GM15510 (cell line): ENCODE measurements around the gene CCDC148.

Experiments used
- POLR2A ChIP-seq: IDR thresholded peaks from 3 replicates; pipeline ENCODE4 v1.6.1; 2011; ENCODE audit warnings: borderline replicate concordance; ENCODE audit not compliant: insufficient read length; ENCODE audit errors: extremely low read depth

CCDC148 gene

GRCh38 chr2:158402665-158403064, 53.9 kb downstream of the CCDC148 start:
- no peak for TF ChIP-seq POLR2A

DNA sequence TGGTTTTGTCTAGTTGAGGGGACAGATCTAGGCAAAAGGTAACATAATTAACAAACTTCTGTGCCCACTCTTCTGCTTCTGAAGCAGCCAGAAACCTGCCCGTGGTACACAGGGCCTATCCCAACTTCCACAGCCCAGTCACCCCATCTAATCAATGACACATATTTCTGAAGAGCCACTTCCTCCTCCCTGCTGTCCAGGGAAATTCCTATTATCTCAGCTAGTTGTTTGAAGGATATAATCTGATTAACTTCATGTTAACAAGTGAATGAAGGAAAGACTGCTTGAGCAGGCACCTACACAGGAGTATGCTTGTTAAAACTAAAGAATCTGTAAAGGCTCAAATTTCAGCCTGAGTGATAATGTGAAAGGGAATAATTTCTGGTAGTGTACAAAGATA, 61.4 kb downstream of the CCDC148 start:
- no peak for TF ChIP-seq POLR2A

GRCh38 chr2:158394453-158394852, 62.1 kb downstream of the CCDC148 start:
- TF ChIP-seq POLR2A, result no peak

- no peak for TF ChIP-seq POLR2A
Measured at GRCh38 chr2:158393886-158394285, 62.7 kb downstream of the CCDC148 start.

DNA sequence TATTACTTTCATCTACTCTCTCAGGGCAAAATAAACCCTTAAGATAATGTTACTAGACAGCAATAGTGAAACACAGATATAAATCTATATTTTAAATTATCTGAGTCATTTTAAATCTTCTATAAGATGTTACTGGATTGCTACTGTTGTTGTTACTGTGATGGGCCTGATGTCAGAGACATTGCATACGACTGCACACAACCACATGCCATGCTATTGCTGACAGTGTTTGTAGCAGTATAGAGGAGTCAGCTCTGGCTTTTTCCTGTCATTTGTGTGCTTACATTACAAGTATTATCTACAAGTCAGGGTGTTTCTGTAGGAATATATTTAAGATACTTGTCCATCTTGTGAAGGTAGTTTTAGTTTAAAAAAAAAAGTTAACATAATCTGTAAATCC, 63.9 kb downstream of the CCDC148 start:
- no peak for TF ChIP-seq POLR2A

DNA sequence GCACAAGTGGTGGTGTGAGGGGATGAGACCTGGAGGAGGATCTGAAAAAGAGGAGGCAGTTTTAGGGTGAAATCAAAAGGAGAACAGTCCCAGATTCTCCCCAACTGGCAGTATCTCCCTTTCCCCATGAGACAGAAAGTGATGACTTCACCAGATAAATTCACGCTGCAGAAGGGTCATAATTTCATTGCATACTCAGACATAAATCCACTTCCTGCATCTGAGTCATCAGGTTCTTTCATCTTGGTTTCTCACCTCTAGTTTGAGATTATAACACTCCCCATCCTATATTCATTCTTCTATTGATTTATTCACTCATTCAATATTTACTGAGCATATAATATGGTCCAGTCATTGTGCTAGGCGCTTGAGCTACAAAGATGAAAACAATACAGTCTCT, 64.7 kb downstream of the CCDC148 start:
- no peak for TF ChIP-seq POLR2A

DNA sequence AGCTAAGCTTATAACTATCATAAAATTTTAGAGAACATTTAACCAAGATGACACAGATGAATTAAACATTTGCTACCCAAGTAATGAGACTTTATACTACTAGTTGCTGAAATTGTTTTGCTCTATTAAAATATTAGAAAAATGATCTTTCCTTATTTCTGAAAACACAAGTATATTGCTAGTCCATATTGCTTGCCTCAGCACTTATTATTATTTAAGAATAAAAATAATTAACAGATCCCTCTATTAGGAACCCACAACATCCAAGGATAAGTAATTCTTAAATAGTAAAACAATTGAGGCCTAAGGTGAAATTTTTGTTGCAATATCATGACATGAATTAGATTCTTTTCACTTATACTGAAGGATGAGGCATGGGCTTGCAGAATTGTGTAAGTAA, 65.2 kb downstream of the CCDC148 start:
- TF ChIP-seq POLR2A, result no peak

DNA sequence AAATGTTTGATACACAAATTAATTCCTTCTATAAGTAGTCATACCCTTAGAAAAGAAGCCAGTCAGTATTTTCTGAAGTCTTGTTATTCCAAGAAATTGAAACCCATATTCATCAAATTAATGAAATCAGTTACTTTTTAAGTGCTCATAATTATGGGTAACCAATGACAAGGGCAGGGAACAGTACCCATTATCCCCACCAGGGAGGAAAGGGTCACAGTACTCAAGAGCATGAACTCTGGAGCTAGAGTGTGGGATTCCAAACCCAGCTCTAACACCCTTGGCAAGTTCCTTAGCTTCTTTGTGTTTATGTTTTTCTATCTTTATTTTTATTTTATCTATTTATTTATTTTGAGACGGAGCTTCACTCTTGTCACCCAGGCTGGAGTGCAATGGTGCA, 68.4 kb downstream of the CCDC148 start:
- TF ChIP-seq POLR2A, result no peak

- TF ChIP-seq POLR2A, result no peak
Measured at GRCh38 chr2:158385646-158386045, 70.9 kb downstream of the CCDC148 start.

GRCh38 chr2:158381978-158382377, 74.6 kb downstream of the CCDC148 start:
- no peak for TF ChIP-seq POLR2A

DNA sequence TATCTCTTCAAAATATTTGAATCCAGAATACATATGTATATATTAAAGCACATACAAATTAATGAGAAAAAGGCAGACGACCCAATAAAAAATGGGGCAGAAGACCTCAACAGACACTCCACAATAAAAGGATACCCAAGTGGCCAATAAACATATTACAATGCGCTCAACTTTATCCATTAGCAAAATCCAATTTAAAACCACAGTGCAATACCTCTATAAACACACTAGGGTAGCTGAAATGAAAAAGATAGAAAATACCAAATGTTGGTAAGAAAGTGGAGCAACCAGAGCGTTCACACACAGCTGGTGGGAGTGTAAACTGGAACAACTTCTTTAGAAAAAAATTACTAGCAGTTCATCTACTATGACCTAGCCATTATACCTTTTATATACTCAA, 75.3 kb downstream of the CCDC148 start:
- no peak for TF ChIP-seq POLR2A

GRCh38 chr2:158380746-158381145, 75.8 kb downstream of the CCDC148 start:
- no peak for TF ChIP-seq POLR2A

- no peak for TF ChIP-seq POLR2A
Measured at GRCh38 chr2:158378926-158379325, 77.6 kb downstream of the CCDC148 start.

- no peak for TF ChIP-seq POLR2A
Measured at GRCh38 chr2:158366342-158366741, 90.2 kb downstream of the CCDC148 start.

DNA sequence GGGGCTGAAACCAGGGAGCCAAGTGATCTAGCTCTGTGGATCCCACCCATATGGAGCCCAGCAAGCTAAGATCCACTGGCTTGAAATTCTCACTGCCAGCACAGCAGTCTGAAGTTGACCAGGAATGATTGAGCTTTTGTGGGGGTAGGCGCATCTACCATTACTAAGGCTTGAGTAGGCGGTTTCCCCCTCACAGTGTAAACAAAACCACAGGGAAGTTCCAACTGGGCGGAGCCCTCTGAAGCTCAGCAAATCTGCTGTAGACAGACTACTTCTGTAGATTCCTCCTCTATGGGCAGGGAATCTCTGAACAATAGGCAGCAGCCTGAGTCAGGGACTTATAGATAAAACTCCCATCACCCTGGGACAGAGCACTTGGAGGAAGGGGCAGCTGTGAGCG, 96.7 kb downstream of the CCDC148 start:
- no peak for TF ChIP-seq POLR2A

DNA sequence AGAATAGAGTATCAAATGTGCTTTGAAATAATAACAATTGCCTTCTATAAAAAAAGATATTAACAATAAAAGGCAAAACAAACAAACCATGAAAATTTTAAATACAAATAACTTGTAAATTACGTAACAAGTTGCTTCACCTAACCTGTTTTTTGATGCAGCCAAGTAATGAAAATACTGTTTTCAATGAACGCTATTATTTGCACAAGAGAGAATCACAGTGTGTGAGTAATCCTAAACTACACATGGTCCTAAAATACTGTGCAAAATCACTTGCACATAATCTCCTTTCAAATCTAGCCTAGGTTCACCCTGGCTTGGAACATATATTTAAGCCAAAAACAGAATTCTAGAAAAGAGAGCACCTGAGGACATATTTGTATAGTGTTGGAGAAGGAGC, 98.9 kb downstream of the CCDC148 start:
- no peak for TF ChIP-seq POLR2A

GRCh38 chr2:158357122-158357521, 99.4 kb downstream of the CCDC148 start:
- no peak for TF ChIP-seq POLR2A
